Myocyte (in vitro differentiated cells): ENCODE results near the gene N4BP2L1. TPM values are rescaled to one million over a fixed set of nuclear protein-coding genes. Genes with fewer than 3 reads are reported as not detected.
A peak's percentile ranks its signal among the peaks of the same experiment; 100 is the strongest.
"Not testable (repeated sequence)": the region's sequence is repeated elsewhere in the genome, so short reads cannot be mapped to it uniquely, and the experiment has no call there.

Source experiments
- DNase-seq: peaks from one replicate; pipeline ENCODE4 v3.0.0-alpha.2; 2012; ENCODE audit warnings: low read depth
- total RNA-seq: library from RNA; depleted of rRNA; stranded (reverse); fragments of >200 nt; gene quantifications from 2 replicates; pipeline ENCODE4 v1.2.3, GENCODE V29; 2014

Gene N4BP2L1
- total RNA-seq, 1 donor from 2014 or later, result 2.4 TPM

- DNase-seq, result no peak
These were observed 36.8 kb downstream of the N4BP2L1 start for GRCh38 chr13:32391101-32391619.

DNA sequence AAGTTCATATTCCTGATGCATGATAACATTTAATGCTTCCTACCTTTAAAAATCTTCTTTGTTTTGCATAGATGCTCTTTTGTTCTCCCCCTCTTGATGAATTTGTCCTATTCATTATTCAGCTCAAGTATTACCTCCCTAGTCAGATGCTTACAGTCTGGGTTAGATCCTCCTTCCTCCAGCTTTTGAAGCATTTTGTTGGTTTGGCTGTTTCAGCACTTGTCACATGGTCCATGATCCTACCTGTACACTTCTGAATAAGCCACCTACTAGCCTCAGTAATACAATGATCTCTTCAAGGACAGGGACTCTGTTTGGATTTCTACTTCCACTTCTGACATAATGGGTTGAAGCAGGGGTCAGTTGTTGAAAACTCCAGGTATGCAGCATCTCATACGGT, 37.4 kb downstream of the N4BP2L1 start:
- DNase-seq, result no peak

DNA sequence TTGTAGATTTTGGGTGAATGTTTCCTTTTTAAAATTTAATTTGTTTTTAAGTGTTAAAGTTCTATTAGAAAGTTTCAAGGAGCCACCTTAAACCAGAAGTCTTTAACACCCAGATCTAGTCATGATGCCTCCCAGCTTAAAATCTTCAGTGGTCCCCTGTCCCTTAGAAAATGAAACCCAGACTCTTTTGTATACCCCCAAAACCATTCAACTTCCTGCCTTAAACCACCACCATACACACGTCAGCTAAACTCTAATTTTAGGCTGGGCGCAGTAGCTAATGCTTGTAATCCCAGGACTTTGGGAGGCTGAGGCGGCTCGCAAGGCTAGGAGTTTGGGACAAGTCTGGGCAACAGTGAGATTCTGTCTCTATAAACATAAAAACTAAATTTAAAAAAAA, 37.9 kb downstream of the N4BP2L1 start:
- no peak for DNase-seq

GRCh38 chr13:32385410-32385809, 42.5 kb downstream of the N4BP2L1 start:
- no peak for DNase-seq

- DNase-seq, result no peak
These were observed 43.2 kb downstream of the N4BP2L1 start for GRCh38 chr13:32384702-32385101.

DNA sequence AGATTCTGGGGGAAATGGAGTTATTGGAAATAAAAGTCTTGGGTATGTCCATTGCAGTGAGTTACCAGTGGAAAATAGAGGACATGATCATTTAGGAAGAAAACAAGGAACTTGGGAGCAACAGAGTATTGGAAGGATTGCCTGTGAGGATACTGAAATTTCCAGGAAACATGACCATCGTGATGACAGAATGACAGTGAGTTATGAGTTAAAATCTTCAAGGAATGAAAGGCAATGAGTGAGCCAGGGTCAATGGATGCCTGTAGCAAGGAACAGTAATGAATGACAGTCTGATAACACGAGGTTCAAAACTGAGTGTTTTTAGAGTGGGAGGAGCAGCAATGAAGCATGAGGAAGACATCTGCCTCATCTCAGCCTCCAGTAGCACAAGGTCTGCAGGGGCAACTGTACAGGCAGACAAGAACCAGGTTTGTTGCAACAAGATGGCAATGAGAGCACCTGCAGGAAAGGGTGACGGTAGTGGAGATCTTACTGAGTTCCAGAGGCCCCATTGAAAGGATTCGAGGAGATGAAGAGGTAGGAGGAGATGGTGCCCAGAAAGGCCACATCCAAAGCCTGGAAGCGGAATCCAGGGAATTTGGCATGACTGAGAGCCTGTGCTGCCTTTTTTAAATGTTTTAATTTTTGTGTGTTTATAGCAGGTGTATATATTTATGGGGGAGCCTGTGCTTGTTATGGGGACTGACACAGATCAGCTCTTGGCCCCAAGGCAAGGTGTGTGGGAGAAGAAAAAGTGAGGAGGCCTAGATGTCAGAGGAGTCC, 43.9 kb downstream of the N4BP2L1 start:
- no peak for DNase-seq

DNA sequence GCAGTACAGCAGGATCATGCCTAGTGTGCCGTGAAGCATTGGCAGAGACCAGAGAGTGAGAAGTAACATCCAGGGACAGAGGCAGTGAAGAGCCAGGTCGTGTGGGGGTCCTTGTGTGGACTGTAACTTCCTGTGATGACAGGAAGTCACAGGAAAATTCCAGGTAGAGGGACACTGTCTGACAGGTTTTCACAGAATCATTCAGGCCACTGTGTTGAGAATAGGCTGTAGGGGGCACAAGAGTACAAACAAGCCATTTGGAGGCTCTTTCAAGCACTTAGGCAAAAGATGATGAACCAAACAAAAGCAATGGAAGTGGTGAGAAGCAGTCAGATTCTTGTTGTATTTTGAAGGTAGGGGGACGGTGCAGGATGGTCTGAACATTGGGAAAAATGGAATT, 46.4 kb downstream of the N4BP2L1 start:
- peak; percentile 41 for DNase-seq

DNA sequence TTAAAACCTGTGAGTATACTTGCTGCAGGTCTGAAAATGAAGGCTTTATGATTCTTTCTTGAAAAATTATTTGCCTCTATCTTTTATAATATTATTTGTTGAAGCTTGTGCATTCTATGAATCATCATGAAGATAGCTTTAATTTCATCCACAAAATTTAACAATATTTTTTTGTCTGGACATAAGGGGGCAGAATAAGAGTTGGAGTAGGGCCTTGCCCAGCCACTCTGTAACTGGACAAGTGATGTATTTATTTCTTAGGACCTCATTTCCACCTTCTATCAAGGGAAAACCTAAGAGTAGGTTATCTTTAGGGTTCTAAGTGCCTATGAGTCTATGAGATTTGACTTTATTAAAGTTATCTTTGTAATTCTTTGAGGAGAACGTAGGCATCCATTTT, 49.9 kb downstream of the N4BP2L1 start:
- no peak for DNase-seq

DNA sequence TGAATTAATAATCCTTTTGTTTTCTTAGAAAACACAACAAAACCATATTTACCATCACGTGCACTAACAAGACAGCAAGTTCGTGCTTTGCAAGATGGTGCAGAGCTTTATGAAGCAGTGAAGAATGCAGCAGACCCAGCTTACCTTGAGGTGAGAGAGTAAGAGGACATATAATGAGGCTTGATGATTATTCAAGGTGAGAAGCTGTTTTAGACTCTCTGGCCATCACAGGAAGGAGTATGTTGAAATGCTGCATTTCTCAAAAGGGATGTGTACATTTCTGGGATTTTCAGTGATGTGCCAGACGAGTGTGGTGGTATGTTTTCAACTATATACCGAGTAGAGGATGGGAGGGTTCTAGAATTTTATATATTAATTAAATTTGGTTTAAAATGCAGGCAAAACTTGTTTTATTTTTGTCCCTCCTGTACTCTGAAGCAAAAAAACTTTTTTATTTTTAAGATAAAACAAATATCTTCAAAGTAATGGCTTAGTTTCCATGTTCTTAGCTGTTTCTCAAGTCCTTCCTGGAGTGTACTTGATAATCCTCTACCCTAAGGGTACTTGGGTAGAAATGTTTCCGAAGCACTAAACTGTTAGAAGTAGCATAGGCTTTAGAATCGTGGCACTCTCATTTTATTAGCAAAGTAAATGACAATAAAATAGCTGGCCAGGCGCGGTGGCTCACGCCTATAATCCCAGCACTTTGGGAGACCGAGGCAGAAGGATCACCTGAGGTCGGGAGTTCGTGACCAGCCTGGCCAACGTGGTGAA, 51.1 kb downstream of the N4BP2L1 start:
- no peak for DNase-seq

DNA sequence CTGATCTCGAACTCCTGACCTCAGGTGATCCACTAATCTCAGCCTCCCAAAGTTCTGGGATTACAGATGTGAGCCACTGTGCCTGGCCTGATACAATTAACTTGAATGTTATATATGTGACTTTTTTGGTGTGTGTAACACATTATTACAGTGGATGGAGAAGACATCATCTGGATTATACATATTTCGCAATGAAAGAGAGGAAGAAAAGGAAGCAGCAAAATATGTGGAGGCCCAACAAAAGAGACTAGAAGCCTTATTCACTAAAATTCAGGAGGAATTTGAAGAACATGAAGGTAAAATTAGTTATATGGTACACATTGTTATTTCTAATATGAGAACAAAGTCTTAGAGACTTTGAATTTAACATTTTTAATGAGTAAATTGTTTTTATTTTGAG, 57.1 kb downstream of the N4BP2L1 start:
- DNase-seq, result no peak

DNA sequence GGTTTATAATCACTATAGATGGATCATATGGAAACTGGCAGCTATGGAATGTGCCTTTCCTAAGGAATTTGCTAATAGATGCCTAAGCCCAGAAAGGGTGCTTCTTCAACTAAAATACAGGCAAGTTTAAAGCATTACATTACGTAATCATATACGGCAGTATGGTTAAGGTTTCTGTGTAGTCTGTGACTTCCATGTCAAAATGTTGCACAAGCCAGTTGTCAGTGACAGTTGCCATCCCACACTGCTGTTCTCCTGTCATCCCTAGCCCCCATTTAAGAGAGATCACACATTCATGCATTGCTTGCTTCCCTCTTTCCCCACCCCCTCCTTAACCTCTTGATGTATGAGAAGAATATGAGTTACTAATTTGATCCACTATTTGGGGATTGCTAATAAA, 65.4 kb downstream of the N4BP2L1 start:
- no peak for DNase-seq

DNA sequence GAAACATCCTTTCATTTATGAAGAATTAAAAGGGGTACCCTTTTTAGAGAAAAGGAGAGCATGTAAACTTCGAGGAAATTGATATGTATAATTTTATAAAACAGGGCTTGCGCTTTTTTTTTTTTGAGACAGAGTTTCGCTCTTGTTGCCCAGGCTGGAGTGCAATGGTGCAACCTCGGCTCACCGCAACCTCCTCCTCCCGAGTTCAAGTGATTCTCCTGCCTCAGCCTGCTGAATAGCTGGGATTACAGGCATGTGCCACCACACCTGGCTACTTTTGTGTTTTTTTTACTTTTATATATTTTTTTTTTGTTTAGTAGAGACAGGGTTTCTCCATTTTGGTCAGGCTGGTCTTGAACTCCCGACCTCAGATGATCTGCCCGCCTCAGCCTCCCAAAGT, 72.0 kb downstream of the N4BP2L1 start:
- not testable (repeated sequence) for DNase-seq

GRCh38 chr13:32354040-32354439, 73.9 kb downstream of the N4BP2L1 start:
- DNase-seq, result no peak

GRCh38 chr13:32350839-32351441, 77.0 kb downstream of the N4BP2L1 start:
- DNase-seq, result not testable (repeated sequence)

Other genes with a start within 250 kb of the N4BP2L1 start
- gene ZAR1L, start 112.8 kb downstream of the N4BP2L1 start, total RNA-seq, result not detected in 2 replicates
- gene BRCA2, start 112.6 kb downstream of the N4BP2L1 start, total RNA-seq, result 1.9 and 4.9 TPM in 2 replicates
- gene N4BP2L2, start 110.7 kb upstream of the N4BP2L1 start, total RNA-seq, result 218 and 400 TPM in 2 replicates
- gene PDS5B, start 158.3 kb upstream of the N4BP2L1 start, total RNA-seq, result 11.7 and 15.0 TPM in 2 replicates